Psoas muscle (tissue), 8 donors: ENCODE results near the gene KCTD17. TPM values are rescaled to one million over a fixed set of nuclear protein-coding genes. Genes with fewer than 3 reads are reported as not detected.

ENCODE experiments used
- ATAC-seq, 4 donors: fragments of 200-7000 bp; cut with Tn5 transposase; one replicate each; pipeline ENCODE4 v1.9.1; 2020; ENCODE audit warnings: moderate library complexity in 3 of 4, mild to moderate bottlenecking in 2 of 4
- DNase-seq, 2 donors: peaks; one replicate each; pipeline ENCODE4 v3.0.0-alpha.2; 2020
- H3K27ac ChIP-seq: fragments of 200-600 bp; one replicate; pipeline ENCODE4 v1.8.0; 2022
- H3K27me3 ChIP-seq, 3 donors: fragments of 200-600 bp in 1 of 3; one replicate each; pipeline versions ENCODE4 v1.6.1 to v1.8.0; 2013 to 2022; ENCODE audit warnings: low read length in 2 of 3, mild to moderate bottlenecking in 2 of 3, moderate library complexity in 1 of 3; ENCODE audit not compliant: insufficient read depth in 3 of 3
- H3K36me3 ChIP-seq, 2 donors: fragments of 200-600 bp in 1 of 2; one replicate each; pipeline versions ENCODE4 v1.6.1 to v1.8.0; 2013 to 2022; ENCODE audit warnings: low read depth in 1 of 2, mild to moderate bottlenecking in 1 of 2, moderate library complexity in 1 of 2; ENCODE audit not compliant: insufficient read depth in 1 of 2
- H3K4me1 ChIP-seq: fragments of 200-600 bp; one replicate; pipeline ENCODE4 v1.8.0; 2022
- H3K4me3 ChIP-seq: fragments of 200-600 bp; one replicate; pipeline ENCODE4 v1.8.0; 2022; ENCODE audit warnings: mild to moderate bottlenecking
- H3K9me3 ChIP-seq: fragments of 200-600 bp; one replicate; pipeline ENCODE4 v1.8.0; 2022
- WGBS, 3 donors: extraction: QIAGEN DNeasy Blood & Tissue Kit; methylation state at CpG; one replicate each; pipeline versions ENCODE4 v1.1.6 to v1.1.7; 2013; 5-methylcytosine and 5-hydroxymethylcytosine counted together
- intact Hi-C, 2 donors: fragments of 100-400 bp; cut with DNase I; formaldehyde crosslinking; loops; one replicate each; pipeline versions ENCODE4 v1.11.0 to v1.14.2; 2022
- polyA plus RNA-seq, 3 donors: library from polyadenylated mRNA; stranded (reverse); fragments of 200-250 nt; gene quantifications; one replicate each; pipeline ENCODE4 v1.2.3, GENCODE V29; 2013
- total RNA-seq, 4 donors: library from RNA; stranded (reverse); fragmentation: NEBNext Ultra II Directional in 2 of 4; extraction: Animal tissue kit (Norgen Biotek cat#: 25700) in 2 of 4; gene quantifications; one replicate each; pipeline versions ENCODE4 v1.2.1 to v1.2.4, GENCODE V29; 2021 to 2023
- TF ChIP-seq, protein P1 (sequence below): fragments of 200-600 bp; IDR thresholded peaks from one replicate; pipeline ENCODE4 v1.8.0; 2022; ENCODE audit warnings: antibody characterized with exemption
- donor health status: healthy with polysubstance abuse.
- donor health status: DM: no; HTN: no; CAD: no; lungs with moderate emphysema.
- donor health status: Bipolar disorder and iron deficiency.
- donor health status: healthy.
- donor health status: DM: yes; HTN: yes; CAD: no.
- donor health status: DM: no; HTN: no; CAD: no.
- donor health status: DM: no; HTN: no; CAD: no.
- donor health status: DM: yes; HTN: yes; CAD: no.

KCTD17 gene
- total and polyA plus RNA-seq, 7 donors = 1.5 to 3.4 (median 1.8) TPM

DNA sequence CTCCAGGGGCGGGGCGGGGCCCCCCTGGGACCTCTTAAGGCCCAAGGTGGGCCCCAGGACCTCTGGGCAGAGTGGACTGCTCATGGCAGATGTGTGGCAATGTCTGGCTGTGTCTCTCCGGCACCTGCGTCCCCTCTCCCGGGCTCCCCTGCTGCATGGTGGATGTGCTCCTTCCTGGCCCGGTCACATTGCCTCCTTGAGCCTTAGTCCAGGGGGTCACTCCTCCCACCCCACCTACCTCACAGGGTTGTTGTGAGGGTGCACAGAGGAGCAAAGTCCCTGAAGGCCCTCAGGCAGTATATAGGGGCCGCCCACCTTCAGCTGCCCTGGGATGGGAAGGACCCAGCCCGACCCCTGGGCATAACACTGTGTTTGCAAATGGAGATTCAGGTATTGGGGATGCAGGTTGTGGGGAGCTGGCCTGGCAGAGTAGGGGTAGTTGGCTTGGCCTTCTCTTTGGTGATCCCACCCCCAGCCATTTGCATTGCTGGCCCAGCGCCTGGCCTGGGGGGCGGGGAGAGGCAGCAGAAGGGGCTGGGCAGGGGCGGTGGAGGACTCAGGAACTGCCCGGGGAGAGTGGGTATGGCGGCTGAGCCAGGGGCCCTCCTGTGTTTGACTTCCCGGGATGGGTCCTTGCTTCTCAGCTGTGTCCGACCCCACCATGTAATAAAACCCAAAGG is 11.3 kb downstream of the KCTD17 start:
- ATAC-seq = no peak
- Histone ChIP-seq H3K27me3 (peaks cover 0 to 22% (median 6%) of the 10 kb centered on the region in 3 donors), H3K27ac (no peak overlapping the region), H3K4me3 (no peak overlapping the region), H3K9me3 (no peaks in the 10 kb centered on the region), H3K4me1 (no peaks in the 10 kb centered on the region), H3K36me3 (no peaks in the 10 kb centered on the region)
- no peak for DNase-seq
- intact Hi-C loops = no loop called here
- TF ChIP-seq, protein P1, sequence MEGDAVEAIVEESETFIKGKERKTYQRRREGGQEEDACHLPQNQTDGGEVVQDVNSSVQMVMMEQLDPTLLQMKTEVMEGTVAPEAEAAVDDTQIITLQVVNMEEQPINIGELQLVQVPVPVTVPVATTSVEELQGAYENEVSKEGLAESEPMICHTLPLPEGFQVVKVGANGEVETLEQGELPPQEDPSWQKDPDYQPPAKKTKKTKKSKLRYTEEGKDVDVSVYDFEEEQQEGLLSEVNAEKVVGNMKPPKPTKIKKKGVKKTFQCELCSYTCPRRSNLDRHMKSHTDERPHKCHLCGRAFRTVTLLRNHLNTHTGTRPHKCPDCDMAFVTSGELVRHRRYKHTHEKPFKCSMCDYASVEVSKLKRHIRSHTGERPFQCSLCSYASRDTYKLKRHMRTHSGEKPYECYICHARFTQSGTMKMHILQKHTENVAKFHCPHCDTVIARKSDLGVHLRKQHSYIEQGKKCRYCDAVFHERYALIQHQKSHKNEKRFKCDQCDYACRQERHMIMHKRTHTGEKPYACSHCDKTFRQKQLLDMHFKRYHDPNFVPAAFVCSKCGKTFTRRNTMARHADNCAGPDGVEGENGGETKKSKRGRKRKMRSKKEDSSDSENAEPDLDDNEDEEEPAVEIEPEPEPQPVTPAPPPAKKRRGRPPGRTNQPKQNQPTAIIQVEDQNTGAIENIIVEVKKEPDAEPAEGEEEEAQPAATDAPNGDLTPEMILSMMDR = no peak
- 78 to 79% (median 79%) methylated on average over 14 to 15 of the region's 15 CpGs for WGBS, 3 donors

DNA sequence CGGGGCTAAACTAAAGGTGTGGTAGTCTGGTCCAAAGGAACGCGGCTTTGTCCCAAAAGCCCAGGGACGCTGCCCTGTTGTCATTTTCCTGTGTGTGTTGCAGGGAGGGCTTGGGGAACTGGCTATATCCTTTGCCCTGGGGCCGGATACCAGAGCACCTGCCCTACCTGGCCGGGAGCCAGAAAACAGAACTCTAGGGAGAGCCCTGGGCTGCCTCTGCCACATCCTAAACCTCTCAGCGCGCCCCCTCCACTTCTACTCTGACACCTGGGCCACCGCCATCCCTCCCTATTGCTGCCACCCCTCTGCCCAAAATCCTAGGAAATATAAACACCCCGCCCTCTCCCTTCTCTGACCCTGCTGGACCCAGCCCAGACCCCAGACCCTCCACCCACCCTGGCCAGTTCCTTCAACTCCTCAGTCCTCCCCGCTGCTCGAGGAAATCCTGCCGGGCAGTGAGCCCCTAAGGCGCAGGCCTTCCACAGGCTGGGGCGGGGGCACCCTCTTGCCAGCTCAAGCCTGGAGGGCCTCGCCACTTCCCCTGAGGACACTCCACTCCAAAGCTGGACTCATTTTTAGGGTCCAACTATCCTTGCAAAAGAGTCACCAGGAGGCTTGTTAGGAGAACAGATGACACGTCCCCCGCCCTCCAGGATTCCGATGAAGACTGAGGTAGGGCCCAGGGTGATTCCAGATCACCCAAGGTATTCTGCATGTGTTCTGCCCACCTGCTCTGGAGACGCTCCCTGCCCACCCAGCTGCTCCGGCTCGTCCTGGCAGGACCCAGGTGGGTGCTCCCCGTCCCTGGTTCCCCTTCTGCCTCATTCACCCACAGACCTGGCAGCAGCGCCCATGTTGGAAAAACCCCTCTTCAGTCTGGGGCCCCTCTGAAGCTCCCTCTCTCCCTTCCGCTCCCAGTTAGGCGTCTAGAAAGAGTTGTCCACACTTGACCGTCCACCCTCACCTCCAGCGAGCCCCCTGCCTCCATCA is 12.2 kb downstream of the KCTD17 start:
- Histone ChIP-seq H3K36me3 (no peaks in the 10 kb centered on the region), H3K4me1 (no peaks in the 10 kb centered on the region), H3K9me3 (no peaks in the 10 kb centered on the region), H3K4me3 (no peak overlapping the region), H3K27me3 (peaks cover 0 to 31% (median 6%) of the 10 kb centered on the region in 3 donors), H3K27ac (no peak overlapping the region)
- intact Hi-C loops = no loop called here
- WGBS, 3 donors = 75 to 81% (median 75%) methylated on average over 28 of the region's 28 CpGs
- ATAC-seq (peak in 1 of 4 donors; percentile 26), DNase-seq (no peak)
- TF ChIP-seq, protein P1 = no peak

DNA sequence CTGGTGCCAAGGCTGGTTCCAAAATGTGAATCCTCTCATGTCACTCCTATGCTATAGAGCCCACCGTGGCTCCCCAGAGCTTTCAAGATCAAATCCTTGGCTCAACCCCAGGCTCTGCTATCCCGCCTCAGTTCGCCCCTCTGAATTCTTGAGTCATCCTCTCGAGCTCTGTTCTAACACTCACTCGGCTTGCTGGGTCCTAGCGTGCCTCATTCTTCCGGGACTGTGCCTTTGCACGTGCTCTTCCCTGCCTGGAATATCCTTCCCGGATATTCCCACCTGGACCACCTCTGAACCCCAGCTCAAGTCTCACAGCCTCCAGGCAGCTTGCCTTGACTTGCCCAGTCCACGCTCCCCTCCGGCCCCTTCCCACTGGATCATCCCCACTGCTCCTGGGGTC is 13.0 kb downstream of the KCTD17 start:
- Histone ChIP-seq H3K27ac (no peak overlapping the region), H3K4me1 (no peaks in the 10 kb centered on the region), H3K4me3 (no peak overlapping the region), H3K9me3 (no peaks in the 10 kb centered on the region), H3K27me3 (peaks cover 0 to 38% (median 7%) of the 10 kb centered on the region in 3 donors), H3K36me3 (no peaks in the 10 kb centered on the region)
- 84 to 94% (median 87%) methylated on average over 11 of the region's 11 CpGs for whole genome bisulfite sequencing, 3 donors
- TF ChIP-seq, protein P1 = no peak
- ATAC-seq (no peak), DNase-seq (no peak)
- intact Hi-C loops = no loop called here

DNA sequence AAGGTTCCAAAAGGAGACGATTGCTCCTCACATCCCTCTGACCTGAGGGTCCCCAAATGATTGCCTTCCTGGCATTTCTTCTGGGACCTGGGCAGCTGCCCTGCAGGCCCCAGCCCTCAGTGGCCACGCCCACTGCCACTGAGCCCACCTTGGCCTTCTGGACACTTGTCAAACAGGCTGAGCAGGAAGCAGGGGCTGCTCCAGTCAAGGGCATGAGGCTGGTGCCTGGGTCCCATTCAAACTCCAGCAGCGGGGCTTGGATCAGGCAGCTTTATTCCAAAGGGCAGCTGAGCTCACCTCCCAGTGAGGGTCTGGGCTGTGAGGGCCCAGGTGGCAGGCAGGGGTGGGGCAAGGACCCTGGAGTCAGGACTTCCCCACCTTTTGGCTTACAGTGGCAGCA is 13.6 kb downstream of the KCTD17 start:
- Histone ChIP-seq H3K36me3 (no peaks in the 10 kb centered on the region), H3K9me3 (no peaks in the 10 kb centered on the region), H3K4me3 (no peak overlapping the region), H3K4me1 (no peaks in the 10 kb centered on the region), H3K27me3 (peaks cover 0 to 44% (median 8%) of the 10 kb centered on the region in 3 donors), H3K27ac (no peak overlapping the region)
- WGBS, 3 donors = 81 to 85% (median 85%) methylated on average over 3 of the region's 3 CpGs
- DNase-seq = no peak
- ATAC-seq = no peak
- TF ChIP-seq, protein P1 = no peak
- intact Hi-C loops = no loop called here
